ENCODE measurements around the gene IFNA4. TPM values are rescaled to one million over a fixed set of nuclear protein-coding genes. Genes with fewer than 3 reads are reported as not detected.

IFNA4 gene
- total and polyA plus RNA-seq, 2 of the 8 experiments (the other 6 are each of a cell fraction or from before 2014, with no cell fraction given): not detected

DNA sequence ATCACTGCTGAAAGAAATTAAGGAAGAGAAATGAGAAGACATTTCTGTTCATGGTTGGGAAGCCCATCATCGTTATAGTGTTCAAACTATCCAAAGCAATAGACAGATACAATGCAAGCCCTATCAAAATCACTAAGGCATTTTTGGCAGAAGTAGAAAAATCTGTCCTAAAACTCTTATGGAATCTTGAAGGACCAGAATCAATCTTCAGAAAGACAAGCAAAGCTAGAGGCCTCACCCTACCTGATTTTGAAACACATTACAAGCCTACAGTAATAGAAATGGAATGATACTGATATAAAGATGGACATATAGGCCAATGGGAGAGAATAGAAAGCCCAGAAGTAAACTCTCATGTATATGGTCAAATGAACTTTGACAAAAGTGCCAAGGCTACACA, 16.0 kb downstream of the IFNA4 start:
- no peak overlapping the region for H3K14ac ChIP-seq (ENCODE audit: insufficient read length)
- no peaks in the 10 kb centered on the region for H3K23me2 ChIP-seq (ENCODE audit: low read depth, low read length)
- DNase-seq (ENCODE audit: low read depth in 1 of 2, low spot score in 2 of 2) (no peak), FAIRE-seq (no peak)
- no peak overlapping the region for H3K4me2 ChIP-seq (ENCODE audit: insufficient read depth in 1 of 2, low read depth in 2 of 2, low read length in 2 of 2)
- no peak overlapping the region for H3K4me3 ChIP-seq (ENCODE audit: extremely low read depth in 1 of 4, insufficient read depth in 2 of 4, low read depth in 3 of 4, low read length in 4 of 4)
- H3K4me1 ChIP-seq (replicated peaks in 1 of 4; ENCODE audit: control insufficient read depth in 3 of 4, insufficient read depth in 4 of 4, low read length in 3 of 4): no peaks in the 10 kb centered on the region
- CTCF ChIA-PET (ENCODE audit: partially characterized antibody): no interaction called here
- H3K9ac ChIP-seq (replicated peaks in 1 of 4; ENCODE audit: extremely low read depth in 1 of 4, low read depth in 3 of 4, low read length in 3 of 4): no peak overlapping the region
- H3K79me1 ChIP-seq (ENCODE audit: low read depth, low read length): no peaks in the 10 kb centered on the region
- no peak overlapping the region for H3K27ac ChIP-seq (ENCODE audit: low read depth, low read length)
- H3K18ac ChIP-seq (ENCODE audit: extremely low read depth, low read length): no peak overlapping the region
- H2BK15ac ChIP-seq (ENCODE audit: low read length): no peak overlapping the region
- TF ChIP-seq HDAC2 (IDR thresholded peaks at IDR 0.05; ENCODE audit: borderline replicate concordance in 1 of 2, low read depth in 2 of 2, low read length in 2 of 2) (no peak), TCF12 (IDR thresholded peaks at IDR 0.05; ENCODE audit: low read depth, low read length) (no peak), TEAD4 (IDR thresholded peaks at IDR 0.05; ENCODE audit: low read depth, low read length) (no peak)
- POLR2A ChIA-PET (ENCODE audit: partially characterized antibody): no interaction called here
- no peak overlapping the region for H4K91ac ChIP-seq (replicated peaks; ENCODE audit: insufficient read length, low read length)
- H2BK120ac ChIP-seq (replicated peaks; ENCODE audit: low read depth, low read length): no peak overlapping the region
- H4K20me1 ChIP-seq (replicated peaks in 1 of 2; ENCODE audit: control insufficient read depth in 1 of 2, insufficient read depth in 2 of 2, low read length in 2 of 2): no peaks in the 10 kb centered on the region
- H3K36me3 ChIP-seq (ENCODE audit: control insufficient read depth in 2 of 4, insufficient read depth in 4 of 4, low read length in 3 of 4): no peaks in the 10 kb centered on the region
- H3K27me3 ChIP-seq (replicated peaks in 1 of 4; ENCODE audit: control insufficient read depth in 3 of 4, extremely low read depth in 1 of 4, insufficient read depth in 3 of 4, low read length in 3 of 4): no peaks in the 10 kb centered on the region
- no peaks in the 10 kb centered on the region for H3K79me2 ChIP-seq (ENCODE audit: control insufficient read depth in 1 of 2, insufficient read depth in 2 of 2, low read length in 2 of 2)
- H2BK20ac ChIP-seq (ENCODE audit: low read length): no peak overlapping the region
- no peak overlapping the region for H3K23ac ChIP-seq (ENCODE audit: insufficient read length)
- no peak overlapping the region for H2BK12ac ChIP-seq (ENCODE audit: low read depth, low read length)
- no peaks in the 10 kb centered on the region for H3K9me3 ChIP-seq (ENCODE audit: insufficient read depth in 2 of 2, low read depth in 1 of 2, low read length in 1 of 2)
- H2AFZ ChIP-seq (ENCODE audit: low read length): no peak overlapping the region
- no peak overlapping the region for H4K5ac ChIP-seq (ENCODE audit: insufficient read length, low read depth, low read length)
- 88% methylated on average over 1 of the region's 1 CpG; no CpG with 5 or more reads in 1 of the 2 experiments for WGBS, 2 experiments (ENCODE audit: extremely low coverage in 1 of 2, insufficient coverage in 1 of 2, insufficient read length in 1 of 2, insufficient replicate concordance in 2 of 2, low coverage in 1 of 2, low lambda C conversion rate in 2 of 2, missing lambda C conversion rate in 1 of 2)
- H3K56ac ChIP-seq (replicated peaks; ENCODE audit: insufficient read length, low read depth, low read length): no peak overlapping the region
- no peak overlapping the region for H4K8ac ChIP-seq (ENCODE audit: extremely low read depth, insufficient read depth, low read length)
- H3K4ac ChIP-seq (replicated peaks; ENCODE audit: insufficient read length, low read depth, low read length): no peak overlapping the region
- H2AK5ac ChIP-seq (ENCODE audit: low read depth, low read length): no peak overlapping the region
- no peak overlapping the region for H2BK5ac ChIP-seq (ENCODE audit: low read depth, low read length)
